T-helper 2 cell treated with Interferon-gamma antibody and Interleukin-4, amounts not matched to agents 5 μg/mL and 100 μg/mL, for 36 hours (primary cell): Measurements from ENCODE around the gene SCAANT1.

Source experiments
- DNase-seq: peaks from one replicate; pipeline ENCODE4 v3.0.0; 2021; ENCODE audit warnings: low spot score
- H3K27ac Mint-ChIP-seq: one replicate; pipeline ENCODE4 v1.8.0; 2021; ENCODE audit warnings: mild to moderate bottlenecking, mixed read lengths
- H3K27me3 Mint-ChIP-seq: one replicate; pipeline ENCODE4 v1.8.0; 2021; ENCODE audit warnings: low read depth, mixed read lengths
- H3K36me3 Mint-ChIP-seq: one replicate; pipeline ENCODE4 v1.8.0; 2021; ENCODE audit warnings: low read depth, mixed read lengths
- H3K4me1 Mint-ChIP-seq: one replicate; pipeline ENCODE4 v1.8.0; 2021; ENCODE audit warnings: low read depth, mixed read lengths
- H3K4me3 Mint-ChIP-seq: one replicate; pipeline ENCODE4 v1.8.0; 2022; ENCODE audit warnings: mild to moderate bottlenecking, moderate library complexity, mixed read lengths
- H3K9me3 Mint-ChIP-seq: one replicate; pipeline ENCODE4 v1.8.0; 2021; ENCODE audit warnings: mixed read lengths

The SCAANT1 gene

DNA sequence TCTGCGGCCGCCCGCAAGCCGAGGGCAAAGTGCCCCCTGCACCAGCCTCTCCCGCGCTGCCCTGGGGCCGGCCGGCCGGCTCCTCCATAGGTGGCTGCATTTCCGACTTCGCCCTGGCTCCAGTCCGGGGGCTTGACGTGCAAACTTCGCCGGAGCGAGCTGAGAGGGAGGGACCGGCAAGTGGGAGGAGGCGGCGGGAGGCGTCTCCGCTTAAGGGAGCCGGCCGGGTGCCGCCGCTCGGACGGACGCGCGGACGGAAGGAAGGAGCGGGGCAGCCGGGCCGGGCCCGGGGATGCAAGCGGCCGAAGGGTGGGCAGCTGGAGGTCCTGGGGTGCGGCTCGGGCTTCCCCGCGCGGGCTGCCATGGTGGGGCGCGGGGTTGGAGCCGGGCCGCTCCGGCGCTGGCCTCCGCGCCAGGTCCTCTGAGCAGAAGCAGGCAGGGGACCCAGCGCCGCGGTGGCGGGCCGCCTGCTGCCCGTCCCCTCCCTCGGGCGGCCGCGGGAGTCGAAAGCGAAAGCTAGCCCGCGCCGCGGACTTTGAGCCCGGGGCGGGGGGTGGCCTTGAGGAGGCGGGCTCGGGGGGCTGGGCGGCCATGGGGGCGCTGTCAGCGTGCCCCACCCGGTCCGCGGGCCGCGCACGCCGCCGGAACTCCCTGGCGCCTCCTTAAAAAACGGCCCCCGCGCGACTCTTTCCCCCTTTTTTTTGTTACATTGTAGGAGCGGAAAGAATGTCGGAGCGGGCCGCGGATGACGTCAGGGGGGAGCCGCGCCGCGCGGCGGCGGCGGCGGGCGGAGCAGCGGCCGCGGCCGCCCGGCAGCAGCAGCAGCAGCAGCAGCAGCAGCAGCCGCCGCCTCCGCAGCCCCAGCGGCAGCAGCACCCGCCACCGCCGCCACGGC lies at the start of gene SCAANT1:
Gene SCAANT1 (minus strand): TSS at position 511 of the 895 bp plus-strand sequence.
- H3K27me3 Mint-ChIP-seq, result no peaks in the 10 kb centered on the region
- peak within 1 kb of the TSS; percentile 99 for H3K27ac Mint-ChIP-seq
- H3K4me3 Mint-ChIP-seq, result peak within 1 kb of the TSS; percentile 94
- peak; percentile 78 for DNase-seq
- no peaks in the 10 kb centered on the region for H3K9me3 Mint-ChIP-seq
- H3K4me1 Mint-ChIP-seq, result peaks cover 34% of the 10 kb centered on the region
- peaks cover 25% of the 10 kb centered on the region for H3K36me3 Mint-ChIP-seq

DNA sequence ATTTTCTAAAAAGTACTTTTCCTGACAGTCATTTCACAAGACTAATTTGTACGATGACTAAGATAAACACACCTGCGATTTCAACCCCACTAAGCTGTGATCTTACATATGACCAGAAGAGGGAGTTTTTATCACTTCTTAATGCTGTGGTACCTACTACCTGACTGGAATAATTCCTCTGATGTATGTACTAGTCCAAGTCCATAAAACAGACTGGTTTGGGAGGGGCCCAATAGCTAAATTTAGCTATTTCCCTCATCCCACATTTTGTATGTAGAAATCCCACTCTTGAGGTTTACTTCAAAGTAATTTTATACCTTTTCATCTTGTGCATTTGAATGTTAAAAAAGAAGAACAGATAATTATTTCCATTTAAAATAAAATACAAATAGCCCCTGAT lies 49.7 kb upstream of the SCAANT1 start:
- Mint-ChIP-seq H3K4me3 (no peak overlapping the region), H3K27ac (no peak overlapping the region), H3K36me3 (peaks cover 5% of the 10 kb centered on the region), H3K4me1 (peaks cover 43% of the 10 kb centered on the region), H3K9me3 (no peaks in the 10 kb centered on the region), H3K27me3 (no peaks in the 10 kb centered on the region)
- DNase-seq, result no peak

- peak overlapping the region; percentile 53 for H3K4me3 Mint-ChIP-seq
- no peak for DNase-seq
- H3K4me1 Mint-ChIP-seq, result peaks cover 33% of the 10 kb centered on the region
- H3K27ac Mint-ChIP-seq, result peak overlapping the region; percentile 57
- H3K36me3 Mint-ChIP-seq, result peaks cover 7% of the 10 kb centered on the region
- H3K27me3 Mint-ChIP-seq, result no peaks in the 10 kb centered on the region
- no peaks in the 10 kb centered on the region for H3K9me3 Mint-ChIP-seq
Measured at GRCh38 chr3:63960048-63960711, 48.0 kb upstream of the SCAANT1 start.

DNA sequence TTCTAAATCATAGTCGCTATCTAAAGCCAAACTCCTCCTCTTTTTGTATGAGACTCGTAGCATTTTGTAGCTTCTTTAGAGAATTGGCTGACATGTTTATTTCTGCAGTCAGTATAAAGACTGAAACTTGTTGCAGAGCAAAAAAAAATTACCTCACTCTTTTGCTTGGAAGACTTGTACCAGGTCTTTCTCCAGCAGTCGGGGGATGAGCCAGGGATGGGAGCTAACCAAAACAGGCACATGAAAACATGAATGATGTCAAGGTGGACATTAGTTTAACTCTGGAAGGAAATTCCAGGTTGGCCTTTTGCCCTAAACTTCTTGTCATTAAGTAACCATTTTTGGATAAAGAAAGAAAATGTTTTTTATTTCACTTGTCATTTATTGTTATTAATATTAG lies 47.0 kb upstream of the SCAANT1 start:
- peaks cover 28% of the 10 kb centered on the region for H3K4me1 Mint-ChIP-seq
- H3K4me3 Mint-ChIP-seq, result no peak overlapping the region
- H3K9me3 Mint-ChIP-seq, result no peaks in the 10 kb centered on the region
- no peak for DNase-seq
- no peak overlapping the region for H3K27ac Mint-ChIP-seq
- H3K36me3 Mint-ChIP-seq, result peaks cover 14% of the 10 kb centered on the region
- H3K27me3 Mint-ChIP-seq, result no peaks in the 10 kb centered on the region

- Mint-ChIP-seq H3K27ac (no peak overlapping the region), H3K9me3 (no peaks in the 10 kb centered on the region), H3K4me1 (peaks cover 30% of the 10 kb centered on the region), H3K36me3 (peaks cover 28% of the 10 kb centered on the region), H3K4me3 (no peak overlapping the region), H3K27me3 (no peaks in the 10 kb centered on the region)
- DNase-seq, result no peak
Measured at GRCh38 chr3:63955830-63956545, 43.8 kb upstream of the SCAANT1 start.

- DNase-seq, result no peak
- peaks cover 27% of the 10 kb centered on the region for H3K4me1 Mint-ChIP-seq
- no peaks in the 10 kb centered on the region for H3K9me3 Mint-ChIP-seq
- no peak overlapping the region for H3K4me3 Mint-ChIP-seq
- H3K36me3 Mint-ChIP-seq, result peaks cover 25% of the 10 kb centered on the region
- no peaks in the 10 kb centered on the region for H3K27me3 Mint-ChIP-seq
- H3K27ac Mint-ChIP-seq, result peak overlapping the region; percentile 58
Measured at GRCh38 chr3:63955036-63955650, 43.0 kb upstream of the SCAANT1 start.

DNA sequence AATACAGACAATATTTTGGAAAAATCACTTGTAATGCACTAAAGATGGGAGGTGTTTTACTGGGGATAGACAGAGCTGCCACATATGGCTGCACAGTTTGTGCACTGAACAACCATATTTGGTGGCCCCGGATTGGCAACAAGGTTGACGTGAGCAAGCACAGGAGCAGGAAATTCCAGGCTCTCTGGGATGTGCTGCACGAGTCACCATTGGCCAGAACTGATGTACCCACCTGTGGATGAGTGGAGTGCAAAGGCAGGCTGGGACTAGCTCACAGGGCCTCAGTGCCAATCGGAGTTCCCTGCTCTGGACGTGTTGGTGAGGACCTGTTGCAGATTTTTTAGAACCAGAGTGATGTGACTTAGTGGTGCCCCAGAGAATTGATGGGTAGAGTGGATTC lies 42.0 kb upstream of the SCAANT1 start:
- Mint-ChIP-seq H3K27ac (no peak overlapping the region), H3K27me3 (no peaks in the 10 kb centered on the region), H3K4me1 (peaks cover 27% of the 10 kb centered on the region), H3K9me3 (no peaks in the 10 kb centered on the region), H3K4me3 (no peak overlapping the region), H3K36me3 (peaks cover 22% of the 10 kb centered on the region)
- DNase-seq, result no peak

- H3K4me1 Mint-ChIP-seq, result peaks cover 36% of the 10 kb centered on the region
- no peak overlapping the region for H3K27ac Mint-ChIP-seq
- DNase-seq, result no peak
- no peaks in the 10 kb centered on the region for H3K27me3 Mint-ChIP-seq
- no peaks in the 10 kb centered on the region for H3K9me3 Mint-ChIP-seq
- no peak overlapping the region for H3K4me3 Mint-ChIP-seq
- peaks cover 22% of the 10 kb centered on the region for H3K36me3 Mint-ChIP-seq
Measured at GRCh38 chr3:63952248-63952594, 40.0 kb upstream of the SCAANT1 start.

- Mint-ChIP-seq H3K36me3 (peaks cover 22% of the 10 kb centered on the region), H3K4me1 (peaks cover 41% of the 10 kb centered on the region), H3K27me3 (no peaks in the 10 kb centered on the region), H3K9me3 (no peaks in the 10 kb centered on the region), H3K4me3 (peak overlapping the region; percentile 82), H3K27ac (peak overlapping the region; percentile 85)
- no peak for DNase-seq
Measured at GRCh38 chr3:63951492-63952247, 39.5 kb upstream of the SCAANT1 start.

DNA sequence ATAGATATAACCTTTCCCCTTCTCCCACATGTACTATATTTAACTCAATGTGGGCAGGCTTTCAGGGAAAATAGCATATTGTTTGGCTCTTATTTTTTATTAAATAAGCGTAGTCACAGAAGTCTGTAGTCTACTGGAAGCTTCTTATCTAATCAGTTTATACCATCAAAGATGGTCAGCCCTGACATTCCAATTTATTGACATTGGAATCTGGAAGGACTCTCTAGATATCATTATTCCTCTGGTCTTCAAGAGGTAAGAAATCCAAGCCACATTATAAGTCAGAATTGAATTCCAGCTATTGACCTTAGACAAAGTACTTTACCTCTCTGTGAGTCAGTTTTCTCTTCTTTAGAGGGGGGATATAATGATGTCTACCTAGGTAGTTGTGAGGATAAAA lies 38.5 kb upstream of the SCAANT1 start:
- DNase-seq, result no peak
- Mint-ChIP-seq H3K27ac (peak overlapping the region; percentile 85), H3K4me3 (no peak overlapping the region), H3K36me3 (peaks cover 25% of the 10 kb centered on the region), H3K4me1 (peaks cover 47% of the 10 kb centered on the region), H3K9me3 (no peaks in the 10 kb centered on the region), H3K27me3 (no peaks in the 10 kb centered on the region)

GRCh38 chr3:63949005-63949404 lies 36.8 kb upstream of the SCAANT1 start:
- Mint-ChIP-seq H3K27ac (no peak overlapping the region), H3K36me3 (peaks cover 20% of the 10 kb centered on the region), H3K4me3 (no peak overlapping the region), H3K9me3 (no peaks in the 10 kb centered on the region), H3K27me3 (no peaks in the 10 kb centered on the region), H3K4me1 (peaks cover 48% of the 10 kb centered on the region)
- no peak for DNase-seq

DNA sequence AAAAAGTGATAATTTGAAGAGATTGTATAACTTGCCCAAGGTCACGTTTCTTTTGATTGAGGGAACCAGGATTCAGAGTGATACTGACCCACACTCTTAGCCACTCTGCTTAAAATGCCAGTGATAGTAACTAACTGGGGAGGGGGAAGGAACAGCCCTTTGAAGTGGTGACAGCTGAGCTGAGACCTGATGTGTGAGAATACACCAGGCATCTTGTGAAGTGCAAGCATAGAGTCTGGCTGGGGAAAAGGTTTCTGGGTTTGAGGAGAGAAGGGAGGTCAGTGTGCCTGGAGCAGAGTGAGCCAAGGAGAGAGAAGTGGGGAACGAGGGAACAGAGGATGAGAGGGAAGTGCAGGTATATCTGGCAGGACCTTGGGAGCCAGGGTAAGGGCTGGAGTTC lies 35.4 kb upstream of the SCAANT1 start:
- Mint-ChIP-seq H3K36me3 (peaks cover 25% of the 10 kb centered on the region), H3K27ac (peak overlapping the region; percentile 29), H3K4me1 (peaks cover 58% of the 10 kb centered on the region), H3K27me3 (no peaks in the 10 kb centered on the region), H3K9me3 (no peaks in the 10 kb centered on the region), H3K4me3 (no peak overlapping the region)
- no peak for DNase-seq

- H3K4me1 Mint-ChIP-seq, result peaks cover 53% of the 10 kb centered on the region
- no peaks in the 10 kb centered on the region for H3K27me3 Mint-ChIP-seq
- no peak overlapping the region for H3K27ac Mint-ChIP-seq
- peaks cover 22% of the 10 kb centered on the region for H3K36me3 Mint-ChIP-seq
- H3K4me3 Mint-ChIP-seq, result no peak overlapping the region
- no peaks in the 10 kb centered on the region for H3K9me3 Mint-ChIP-seq
- no peak for DNase-seq
Measured at GRCh38 chr3:63946753-63947152, 34.6 kb upstream of the SCAANT1 start.
